HG03520 (cell line): Measurements from ENCODE around the gene MRTFB.

ENCODE experiments used
- ATAC-seq: cut with Tn5 transposase; IDR thresholded peaks from one replicate; pipeline ENCODE4 v1.9.1; 2021; ENCODE audit warnings: mild to moderate bottlenecking, moderate library complexity; ENCODE audit not compliant: unreplicated experiment

Gene MRTFB

DNA sequence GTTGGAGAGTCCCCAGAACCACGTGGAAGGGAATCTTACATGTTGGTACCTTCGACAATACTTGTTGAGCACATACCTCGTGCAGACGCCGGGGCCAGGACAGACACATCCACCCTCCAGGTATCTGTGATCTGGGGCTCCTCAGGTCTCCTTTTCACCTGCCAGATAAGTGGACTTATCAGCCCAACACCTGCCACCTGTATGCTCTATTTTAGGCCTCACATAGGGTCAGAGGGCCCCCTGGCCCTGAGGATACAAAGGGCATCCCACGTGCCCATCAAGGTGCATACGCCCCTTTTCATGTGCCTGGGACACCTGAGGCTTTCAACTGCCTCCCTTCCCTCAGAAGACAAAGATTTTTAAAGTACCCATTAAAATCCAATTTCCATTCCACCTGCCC, 212.7 kb downstream of the MRTFB start:
- ATAC-seq: no peak

DNA sequence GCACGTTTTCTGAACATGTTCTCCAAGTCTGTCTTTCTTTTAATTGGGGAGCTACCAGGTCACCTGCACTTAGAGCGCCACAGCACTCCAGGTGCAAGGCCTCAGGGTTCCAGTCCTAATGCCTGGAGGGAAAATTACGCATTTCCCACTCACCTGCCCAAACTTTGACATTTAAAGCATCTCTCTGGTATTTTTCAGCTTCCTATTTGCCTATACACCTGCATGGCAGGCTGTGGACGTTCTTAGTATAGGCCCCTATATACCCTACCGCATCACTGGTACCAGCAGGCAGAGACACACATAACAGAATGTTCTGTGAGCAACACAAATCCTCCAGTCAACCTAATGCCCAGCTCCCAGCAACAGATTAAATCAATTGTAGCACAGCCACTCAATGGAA, 213.3 kb downstream of the MRTFB start:
- ATAC-seq: no peak

DNA sequence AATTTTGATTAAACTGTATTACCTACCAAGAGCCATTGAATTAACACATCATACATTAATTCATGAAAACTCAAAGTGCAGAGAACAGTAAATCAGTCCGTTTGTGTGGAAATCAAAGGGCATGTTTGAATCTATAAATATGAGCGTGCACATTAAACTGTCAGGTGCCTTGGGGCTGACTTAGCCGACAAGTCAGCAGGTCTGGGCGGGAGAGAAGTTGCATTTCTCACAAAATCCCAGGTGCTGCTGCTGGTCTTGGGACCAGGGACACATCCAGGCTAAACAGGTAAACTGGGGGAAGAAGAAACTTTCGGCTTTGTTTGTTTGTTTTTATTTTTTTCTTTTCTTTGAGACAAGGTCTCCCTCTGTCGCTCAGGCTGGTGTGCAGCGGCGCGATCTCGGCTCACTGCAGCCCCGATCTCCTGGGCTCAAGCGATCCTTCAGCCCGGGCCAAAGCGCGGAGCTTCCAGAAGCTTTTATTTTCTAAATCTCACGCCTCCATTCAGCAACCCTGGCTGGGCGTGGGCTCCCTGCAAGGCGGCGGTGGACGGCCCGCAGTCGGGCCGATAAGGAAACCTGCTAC, 213.9 kb downstream of the MRTFB start:
- peak; percentile 33 for ATAC-seq

DNA sequence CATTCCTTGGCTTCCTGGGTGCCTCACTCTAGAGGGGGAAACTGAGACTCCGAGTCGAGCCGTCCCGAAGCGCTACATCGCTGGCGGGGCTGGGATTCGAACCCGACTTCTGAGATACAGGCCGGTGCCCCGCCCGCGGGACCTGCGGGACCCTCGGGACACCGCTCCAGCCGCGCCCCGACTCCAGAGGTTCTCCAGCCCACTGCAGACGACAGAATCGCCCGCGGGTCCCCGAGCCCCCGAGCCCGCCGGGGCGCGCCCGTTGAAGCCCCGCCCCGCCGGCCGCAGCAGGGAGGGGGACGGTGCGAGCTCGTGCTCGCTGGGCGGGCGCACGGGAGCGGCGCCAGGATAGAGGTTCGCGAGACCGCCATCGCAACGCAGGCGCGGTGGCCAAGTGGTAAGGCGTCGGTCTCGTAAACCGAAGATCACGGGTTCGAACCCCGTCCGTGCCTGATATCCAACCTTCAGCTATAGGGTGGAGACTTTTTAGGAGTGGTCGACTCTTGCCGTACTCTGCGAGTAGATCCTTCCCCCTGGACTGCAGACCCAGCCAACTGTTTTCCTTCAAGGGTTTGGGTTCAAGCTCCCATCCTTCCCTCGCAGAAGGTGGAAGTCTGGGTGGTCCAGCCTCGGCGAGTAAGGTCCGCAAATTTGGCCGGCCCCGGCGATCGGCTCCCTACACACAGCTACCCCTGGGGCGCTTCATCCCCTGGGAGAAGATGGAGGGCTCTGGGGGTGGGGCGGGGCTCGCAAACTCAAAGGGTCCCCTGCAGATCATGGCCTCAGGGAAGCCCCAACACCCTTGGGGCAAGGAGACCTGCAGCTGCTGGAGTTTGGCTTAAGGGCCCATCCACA, 214.6 kb downstream of the MRTFB start:
- ATAC-seq: peak; percentile 63

DNA sequence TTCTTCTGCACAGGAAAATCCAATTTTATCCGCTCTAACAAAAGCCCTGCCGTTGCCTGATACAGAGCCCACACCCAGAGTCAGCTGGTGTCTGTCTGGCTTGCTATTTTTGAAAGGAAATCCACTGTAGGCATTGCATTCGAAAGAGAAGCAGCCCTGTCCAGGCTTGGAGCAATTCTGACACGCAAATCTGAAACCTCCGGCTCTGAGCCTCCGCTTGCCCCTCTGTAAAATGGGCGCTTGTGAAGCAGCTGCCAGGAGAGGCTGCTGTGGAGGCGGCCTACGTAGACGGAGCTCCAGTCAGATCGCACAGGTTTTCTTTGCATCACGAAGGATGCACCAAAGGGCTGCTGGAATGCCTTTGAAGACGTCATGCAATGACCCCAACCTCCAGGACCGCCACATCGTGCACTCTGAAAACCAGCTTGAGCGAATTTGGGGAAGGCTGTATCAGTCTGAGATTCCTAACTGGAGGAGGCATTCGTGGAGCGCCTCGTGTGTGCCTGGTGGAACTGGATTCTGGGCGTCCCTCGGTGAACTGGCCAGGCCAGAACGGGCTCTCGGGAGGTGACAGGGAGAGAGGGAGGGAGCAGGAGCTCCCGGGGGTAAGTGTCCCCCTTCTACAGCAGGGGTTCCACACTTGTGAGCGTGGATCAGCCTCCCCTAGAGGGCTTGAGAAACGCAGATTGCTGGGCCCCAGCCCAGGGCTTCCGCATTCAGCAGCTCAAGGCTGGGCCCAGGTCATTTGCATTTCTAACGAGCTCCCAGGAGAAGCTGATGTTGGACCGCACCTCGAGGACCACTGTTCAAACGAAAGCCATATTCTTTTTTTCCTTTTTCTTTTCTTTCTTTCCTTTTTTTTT, 215.5 kb downstream of the MRTFB start:
- ATAC-seq: peak; percentile 40

DNA sequence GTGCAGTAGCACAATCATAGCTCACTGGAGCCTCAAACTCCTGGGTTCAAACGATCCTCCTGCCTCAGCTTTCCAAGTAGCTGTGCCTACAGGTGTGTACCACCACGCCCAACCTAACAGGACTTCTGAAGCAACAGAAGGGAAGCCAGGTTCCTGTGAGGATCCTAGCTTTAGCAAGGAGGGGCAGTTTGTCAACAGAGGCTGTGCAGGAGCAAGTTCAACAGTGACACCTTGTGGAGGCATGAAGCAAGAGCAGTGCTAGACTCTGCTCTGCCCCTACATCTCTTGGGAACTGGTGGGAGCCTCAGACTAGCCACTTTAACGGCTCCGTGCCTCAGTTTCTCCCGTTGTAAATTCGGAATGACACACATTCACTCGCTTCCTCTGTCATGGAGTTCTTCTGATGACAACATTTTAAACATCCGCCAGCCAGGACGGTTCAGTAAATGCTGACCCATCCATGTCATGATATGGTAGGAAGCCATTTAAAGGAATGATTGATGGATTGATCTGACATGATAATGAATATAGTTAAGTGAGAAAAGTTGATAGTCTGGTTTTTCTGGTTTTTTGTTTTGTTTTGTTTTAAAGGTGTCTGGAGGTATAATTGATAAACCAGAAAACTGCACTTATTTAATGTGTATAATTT, 218.7 kb downstream of the MRTFB start:
- no peak for ATAC-seq

DNA sequence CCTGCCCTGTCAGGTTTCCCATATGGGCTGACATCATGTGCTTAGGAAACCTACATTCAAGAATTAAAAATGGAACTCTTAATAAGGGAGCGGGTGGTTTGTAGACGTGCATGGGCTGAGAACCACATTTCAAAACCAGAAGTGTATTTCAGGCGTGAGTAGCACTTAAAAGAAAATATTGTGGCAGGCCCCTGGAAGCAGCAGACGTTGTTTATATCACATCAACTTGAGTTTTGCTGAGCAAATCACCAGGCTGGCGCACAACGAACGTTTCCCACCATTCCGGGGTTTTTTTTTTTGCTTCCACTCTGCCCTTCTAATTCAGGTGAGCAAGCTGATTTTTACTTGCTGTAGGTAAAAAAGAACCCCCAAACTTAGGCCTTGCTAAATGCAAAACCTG, 220.2 kb downstream of the MRTFB start:
- ATAC-seq: no peak

DNA sequence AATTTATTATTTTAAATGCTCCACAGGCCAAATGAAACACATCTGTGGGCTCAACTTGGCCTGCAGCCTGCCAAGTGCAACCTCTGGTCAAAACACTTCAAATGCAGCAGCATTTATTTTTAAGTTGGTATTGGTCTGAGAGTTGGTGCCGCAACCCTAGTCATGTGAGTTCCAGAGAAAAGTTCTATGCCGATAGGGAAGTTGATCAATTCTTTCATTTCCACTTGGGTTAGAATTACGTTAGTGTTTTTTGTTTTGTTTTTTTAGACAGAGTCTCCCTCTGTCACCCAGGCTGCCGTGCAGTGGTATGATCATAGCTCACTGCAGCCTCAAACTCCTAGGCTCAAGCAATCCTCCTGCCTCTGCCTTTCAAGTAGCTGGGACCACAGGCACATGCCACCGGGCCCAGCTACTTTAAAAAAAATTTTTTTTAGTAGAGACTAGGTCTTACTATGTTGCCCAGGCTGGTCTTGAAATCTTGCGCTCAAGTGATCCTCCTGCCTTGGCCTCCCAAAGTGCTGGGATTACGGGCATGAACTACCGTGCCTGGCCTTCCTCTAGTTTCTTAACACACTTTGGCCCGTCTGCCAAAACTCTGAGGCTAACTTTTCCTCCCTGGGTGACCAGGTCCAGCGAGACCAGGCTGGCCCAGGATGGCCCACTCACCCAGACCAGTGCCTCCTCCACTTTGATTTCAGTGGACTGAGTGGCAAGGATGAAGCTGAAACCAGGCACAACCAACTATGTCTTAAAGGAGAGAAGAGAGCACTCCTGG, 221.1 kb downstream of the MRTFB start:
- no peak for ATAC-seq

DNA sequence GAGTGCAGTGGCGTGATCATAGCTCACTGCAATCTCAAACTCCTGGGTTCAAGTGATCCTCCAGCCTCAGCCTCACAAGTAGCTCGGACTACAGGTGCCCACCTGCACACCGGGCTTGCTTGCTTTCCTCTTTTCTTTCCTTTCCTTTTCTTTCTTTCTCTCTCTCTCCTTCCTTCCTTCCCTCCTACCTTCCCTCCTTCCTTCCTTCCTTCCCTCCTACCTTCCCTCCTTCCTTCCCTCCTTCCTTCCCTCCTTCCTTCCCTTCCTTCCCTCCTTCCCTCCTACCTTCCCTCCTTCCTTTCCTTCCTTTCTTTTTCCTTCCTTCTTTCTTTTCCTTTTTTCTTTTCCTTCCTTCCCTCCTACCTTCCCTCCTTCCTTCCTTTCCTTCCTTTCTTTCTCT, 225.5 kb downstream of the MRTFB start:
- ATAC-seq: no peak

DNA sequence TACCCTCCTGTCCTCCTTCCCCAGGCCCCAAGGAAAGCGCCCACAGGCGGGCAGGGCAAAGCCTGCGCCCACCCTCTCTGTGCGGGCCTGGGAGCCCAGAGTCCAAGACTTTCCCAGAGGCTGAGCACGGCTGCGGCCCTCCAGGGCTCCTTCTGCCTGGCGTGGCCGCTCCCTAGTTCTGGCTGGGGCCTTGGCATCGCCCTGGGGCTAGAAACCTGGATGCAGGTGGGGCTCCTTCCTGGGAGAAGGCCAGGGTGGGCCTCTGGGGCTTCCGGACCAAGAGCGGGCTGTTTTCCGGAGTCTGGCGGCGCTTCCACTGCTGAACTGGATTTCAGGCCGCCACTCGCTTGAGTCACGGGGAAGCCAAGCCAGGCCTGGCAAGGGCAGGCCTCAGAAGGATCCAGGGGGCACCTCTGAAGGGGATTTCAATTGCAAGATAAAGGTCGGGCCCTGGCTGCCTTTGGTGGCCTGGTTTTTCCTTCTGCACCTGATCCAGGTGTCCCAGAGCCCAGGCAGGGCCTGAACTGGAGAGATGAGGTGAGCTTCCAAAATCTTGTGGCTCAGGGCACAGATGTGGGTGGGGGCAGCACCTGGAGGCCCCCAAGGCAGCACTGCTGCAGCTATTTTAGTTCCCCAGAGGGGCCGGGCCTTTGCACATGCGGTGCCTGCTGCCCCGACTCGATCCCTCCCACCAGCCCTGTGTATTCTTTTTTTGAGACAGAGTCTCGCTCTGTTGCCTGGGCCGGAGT, 227.4 kb downstream of the MRTFB start:
- no peak for ATAC-seq

DNA sequence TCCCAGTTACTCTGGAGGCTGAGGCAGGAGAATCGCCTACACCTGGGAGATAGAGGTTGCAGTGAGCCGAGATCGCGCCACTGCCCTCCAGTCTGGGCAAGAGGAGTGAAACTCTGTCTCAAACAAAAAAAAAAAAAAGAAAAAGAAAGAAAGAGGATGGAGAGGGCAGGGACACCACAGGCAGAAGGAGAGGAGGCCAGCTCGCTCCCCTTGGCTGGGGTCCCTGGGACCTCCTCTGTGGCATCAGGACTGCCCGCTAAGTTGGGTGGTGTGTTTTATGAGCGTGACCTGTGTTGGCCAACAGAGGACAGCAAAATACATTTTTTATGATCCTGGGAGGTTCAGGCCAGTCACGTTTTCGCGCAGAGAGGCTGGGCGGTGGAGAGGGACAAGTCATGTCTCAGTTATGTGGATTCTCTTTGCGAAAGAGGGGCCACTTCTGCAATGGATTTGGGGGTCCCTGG, 229.6 kb downstream of the MRTFB start:
- no peak for ATAC-seq

DNA sequence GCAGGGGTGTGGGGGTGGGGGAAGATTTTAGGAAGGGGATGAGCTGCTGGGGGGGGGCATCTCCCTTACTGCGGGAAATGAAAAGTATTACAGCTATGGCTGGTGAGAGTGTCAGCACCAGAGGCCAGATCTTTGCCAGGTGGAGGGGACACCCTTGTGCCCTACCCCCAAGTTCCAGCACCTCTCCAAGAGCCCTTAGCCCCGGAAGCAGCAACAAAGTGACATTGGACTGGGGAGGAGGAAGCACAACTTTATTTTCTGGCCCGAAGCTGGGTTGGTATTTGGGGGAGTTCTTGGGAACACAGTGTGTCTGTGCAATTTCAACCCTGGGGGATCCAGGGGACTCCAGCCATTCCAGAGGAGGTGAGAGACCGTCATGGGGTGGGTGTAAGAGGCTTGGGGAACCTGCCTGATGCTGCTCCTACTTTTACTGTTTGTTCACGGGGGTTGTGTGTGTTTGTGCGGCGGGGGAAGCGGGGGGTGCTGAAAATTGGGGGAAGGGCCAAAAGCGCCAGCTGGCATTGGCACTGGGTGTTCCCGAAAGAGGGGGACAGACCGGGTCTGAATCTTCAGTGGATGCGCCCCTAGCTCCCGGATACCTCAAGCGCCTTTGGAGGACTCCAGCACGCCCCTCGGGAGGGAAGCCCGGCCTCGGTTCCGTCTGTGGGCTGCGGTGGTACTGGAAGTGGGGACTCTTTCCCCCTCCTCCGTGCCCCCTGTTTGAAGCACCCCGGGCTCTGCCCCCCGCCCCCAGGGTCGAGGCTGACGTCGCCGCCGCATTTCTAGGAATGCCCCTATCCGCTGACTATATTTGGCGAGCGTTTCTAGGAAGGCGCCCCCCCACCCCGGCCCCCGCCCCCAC, 230.3 kb downstream of the MRTFB start:
- no peak for ATAC-seq

DNA sequence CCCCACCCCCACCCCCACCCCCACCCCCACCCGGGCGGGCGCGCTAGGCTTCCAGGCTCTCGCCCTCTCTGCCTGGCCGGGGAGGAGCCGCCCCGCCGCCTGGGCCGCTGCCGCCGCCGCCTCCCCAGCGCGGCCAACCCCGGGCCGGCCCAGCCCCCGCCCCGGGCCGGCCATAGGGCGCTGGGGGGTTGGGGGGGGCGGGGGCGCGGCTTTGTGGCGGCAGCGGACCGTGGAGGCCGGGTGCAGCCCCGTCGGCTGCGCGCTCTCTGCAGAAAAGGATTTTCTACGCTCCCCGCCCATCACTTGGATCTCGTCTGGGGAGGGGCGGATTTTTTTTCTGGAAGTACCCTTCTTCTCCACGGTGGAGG, 230.9 kb downstream of the MRTFB start:
- ATAC-seq: peak; percentile 73

DNA sequence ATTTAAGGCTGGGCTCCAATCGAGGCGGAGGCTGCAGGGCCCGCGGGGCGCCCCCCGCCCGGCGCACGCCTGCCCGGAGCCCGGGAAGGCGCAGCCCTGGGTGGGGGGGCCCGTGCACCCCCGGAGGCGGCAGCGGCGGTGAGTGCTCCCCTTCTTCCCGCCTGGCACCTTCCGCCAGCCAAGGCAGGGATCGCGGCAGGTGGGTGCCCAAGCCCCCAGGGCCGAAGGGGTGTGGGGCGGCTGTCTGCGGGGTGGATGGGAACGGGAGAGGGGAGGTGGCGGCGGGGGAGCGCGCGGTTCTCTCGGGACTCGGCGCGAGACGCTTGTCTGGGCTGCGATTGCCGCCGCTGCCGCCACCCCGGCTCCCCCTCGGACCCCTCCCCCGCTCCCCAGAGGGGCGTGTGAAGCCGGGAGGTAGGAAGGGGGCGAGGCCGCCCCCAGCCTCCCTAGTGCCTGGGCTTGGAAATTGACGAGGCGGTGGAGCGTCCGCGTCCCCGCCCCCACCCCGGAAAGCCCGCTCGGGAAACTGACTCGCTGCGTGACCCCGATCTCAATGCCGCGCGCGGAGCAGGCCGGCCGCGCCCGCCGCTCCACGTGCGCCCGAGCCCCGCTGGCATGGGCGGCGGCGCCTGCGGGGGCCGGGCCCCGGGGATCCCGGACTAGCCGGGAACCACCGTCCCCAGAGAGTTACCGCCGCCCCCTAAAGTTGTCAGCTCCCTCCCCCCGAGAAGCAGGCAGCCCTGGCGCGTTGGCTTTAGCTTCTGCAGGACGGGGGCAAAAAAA, 231.5 kb downstream of the MRTFB start:
- peak; percentile 29 for ATAC-seq

DNA sequence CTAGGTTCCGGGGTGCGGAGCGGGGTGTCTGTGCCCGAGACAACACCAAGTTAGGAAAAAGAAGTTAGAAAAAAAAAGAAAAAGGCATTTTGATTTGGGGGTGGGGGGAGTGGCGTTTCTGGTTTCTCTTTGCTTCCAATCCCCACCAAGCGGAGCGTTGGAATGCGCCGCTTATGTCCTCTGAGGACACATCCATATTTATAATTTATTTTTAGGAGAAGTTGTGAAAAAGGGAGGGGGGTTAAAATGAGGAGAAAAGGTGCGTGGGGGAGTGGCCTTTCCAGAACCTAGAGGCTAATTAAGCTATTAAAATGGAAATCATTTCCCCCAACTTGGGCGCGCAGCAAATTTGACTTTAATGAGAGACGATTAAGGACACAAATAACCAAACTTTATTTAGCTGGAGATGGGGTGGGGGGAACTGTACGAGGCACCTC, 232.1 kb downstream of the MRTFB start:
- ATAC-seq: no peak

DNA sequence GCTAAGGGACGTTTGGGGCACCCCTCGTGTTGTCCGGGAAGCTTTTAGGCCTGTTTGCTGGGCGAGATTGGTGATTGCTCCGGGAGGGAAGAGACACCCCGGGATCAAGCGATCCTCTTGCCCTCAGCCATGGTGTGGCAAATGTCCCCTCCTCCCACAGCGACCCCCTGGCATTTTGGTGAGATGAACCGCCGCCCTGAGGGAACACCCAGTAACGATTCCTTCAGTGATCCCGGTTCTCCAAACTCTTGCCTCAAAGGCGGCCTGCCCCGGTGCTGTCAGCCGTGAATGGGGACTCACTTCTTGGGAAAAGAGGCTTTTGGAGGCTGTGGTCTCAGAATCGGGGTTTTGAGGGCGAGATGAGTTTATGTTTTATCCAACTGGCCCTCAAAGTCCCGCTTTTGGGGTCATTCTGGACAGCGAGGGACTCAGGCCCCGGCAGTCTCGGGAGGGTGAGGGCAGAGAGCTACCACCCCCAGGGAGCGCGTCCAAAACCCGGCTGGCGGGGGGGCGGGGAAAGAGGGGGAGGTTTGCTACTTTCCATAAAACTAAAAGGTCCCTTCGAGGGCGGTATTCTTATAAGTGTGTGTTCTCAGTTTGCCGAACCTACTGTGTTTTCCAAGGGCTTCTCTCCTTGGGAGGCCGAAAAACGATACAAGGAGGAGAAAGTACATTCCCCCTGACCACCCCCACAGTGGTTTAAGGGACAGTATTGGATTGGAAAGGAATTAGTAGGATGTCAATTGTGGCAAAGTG, 232.7 kb downstream of the MRTFB start:
- ATAC-seq: no peak

DNA sequence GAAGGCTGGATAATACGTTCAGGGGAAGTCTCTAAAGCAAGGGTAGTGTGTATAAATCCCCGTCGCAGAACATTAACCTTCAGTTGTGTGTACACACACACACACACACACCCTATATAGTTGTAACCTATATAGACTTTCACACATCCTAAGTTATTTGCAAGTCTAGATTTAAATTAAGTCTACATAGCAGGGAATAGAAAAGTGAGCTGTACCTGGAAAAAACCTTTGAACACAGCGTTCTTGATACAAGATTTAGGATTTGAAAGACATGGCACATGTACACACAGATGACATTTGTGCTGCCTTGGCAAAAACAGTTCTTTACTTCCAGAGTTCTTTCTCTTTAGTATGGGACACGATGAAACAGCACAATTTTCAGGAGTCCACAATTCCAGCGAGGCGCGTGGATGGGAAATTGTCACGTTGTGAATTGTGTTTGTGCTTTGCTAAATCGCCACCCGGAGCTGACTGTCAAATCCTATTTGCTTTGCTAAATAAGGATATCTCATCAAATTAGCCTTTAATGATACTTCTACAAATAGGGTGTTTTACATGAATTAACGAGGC, 233.9 kb downstream of the MRTFB start:
- no peak for ATAC-seq
